Measurements from ENCODE around the gene BIVM. TPM values are rescaled to one million over a fixed set of nuclear protein-coding genes. Genes with fewer than 3 reads are reported as not detected.
"Not testable (repeated sequence)": the region's sequence is repeated elsewhere in the genome, so short reads cannot be mapped to it uniquely, and the experiment has no call there.

The BIVM gene
- total and polyA plus RNA-seq, 2 experiments from 2014 or later, result 3.2 to 4.2 TPM

DNA sequence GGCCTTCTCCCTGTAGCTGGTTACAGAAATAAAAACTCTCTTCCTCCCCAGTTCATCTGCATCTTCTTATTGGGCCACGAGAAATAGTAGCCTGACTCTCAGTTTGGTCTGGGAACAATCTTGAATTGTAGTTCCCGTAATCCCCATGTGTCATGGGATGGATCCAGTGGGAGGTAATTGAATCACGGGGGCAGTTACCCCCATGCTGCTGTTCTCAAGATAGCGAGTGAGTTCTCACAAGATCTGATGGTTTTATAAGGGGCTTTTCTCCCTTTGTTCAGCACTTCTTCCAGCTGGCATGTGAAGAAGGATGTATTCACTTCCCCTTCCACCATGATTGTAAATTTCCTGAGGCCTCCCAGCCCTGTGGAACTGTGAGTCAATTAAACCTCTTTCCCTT, 18.3 kb upstream of the BIVM start:
- H3K4me2 ChIP-seq; H3K4me3 Mint-ChIP-seq; H3K27ac ChIP-seq (ENCODE audit: low read depth); H3K79me2 ChIP-seq (replicated peaks; ENCODE audit: insufficient read depth); ATAC-seq; H3K27ac Mint-ChIP-seq; H4K20me1 ChIP-seq (replicated peaks; ENCODE audit: insufficient read depth); H3K36me3 ChIP-seq (ENCODE audit: insufficient read depth); H3K4me1 Mint-ChIP-seq; H3K27me3 Mint-ChIP-seq (ENCODE audit: insufficient read depth, low read depth, poor library complexity); H3K4me1 ChIP-seq (ENCODE audit: insufficient read depth); H3F3A ChIP-seq (replicated peaks; ENCODE audit: low read depth); H3K4me3 ChIP-seq; H3K27me3 ChIP-seq (ENCODE audit: insufficient read depth); DNase-seq (ENCODE audit: low spot score); H2AFZ ChIP-seq; H3K9me2 ChIP-seq (ENCODE audit: insufficient read depth): not testable (repeated sequence)
- peaks cover 21% of the 10 kb centered on the region for H3K9me3 Mint-ChIP-seq
- peaks cover 30% of the 10 kb centered on the region for H3K36me3 Mint-ChIP-seq (ENCODE audit: low read depth)

DNA sequence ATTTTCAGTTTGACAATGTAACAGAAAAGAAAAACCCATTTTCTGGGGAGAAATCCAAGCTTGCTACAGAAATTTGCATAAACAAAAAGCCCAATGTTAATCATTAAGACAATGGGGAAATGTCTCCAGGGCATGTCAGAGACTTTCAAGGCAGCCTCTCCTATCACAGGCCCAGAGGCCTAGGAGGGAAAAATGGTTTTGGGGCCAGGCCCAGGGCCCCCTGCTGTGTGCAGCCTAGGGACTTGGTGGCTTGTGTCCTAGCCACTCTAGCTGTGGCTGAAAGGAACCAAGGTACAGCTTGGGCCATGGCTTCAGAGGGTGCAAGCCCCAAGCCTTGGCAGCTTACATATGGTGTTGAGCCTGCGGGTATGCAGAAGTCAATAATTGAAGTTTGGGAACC, 17.3 kb upstream of the BIVM start:
- Histone ChIP-seq H3K36me3 (ENCODE audit: insufficient read depth) (peaks cover 4% of the 10 kb centered on the region; the same call in 1 of the 2 replicates), H3K4me3 (no peak overlapping the region), H3K4me1 (ENCODE audit: insufficient read depth) (peaks cover 5% of the 10 kb centered on the region; the same call in 1 of the 2 replicates), H3K79me2 (replicated peaks; ENCODE audit: insufficient read depth) (no peaks in the 10 kb centered on the region), H4K20me1 (replicated peaks; ENCODE audit: insufficient read depth) (no peaks in the 10 kb centered on the region), H3K27me3 (ENCODE audit: insufficient read depth) (no peaks in the 10 kb centered on the region), H3F3A (replicated peaks; ENCODE audit: low read depth) (no peaks in the 10 kb centered on the region), H3K27ac (ENCODE audit: low read depth) (no peak overlapping the region), H3K9me2 (ENCODE audit: insufficient read depth) (no peaks in the 10 kb centered on the region), H2AFZ (no peak overlapping the region), H3K4me2 (no peak overlapping the region)
- H3K4me1 Mint-ChIP-seq, result peaks cover 7% of the 10 kb centered on the region; the same call in 2 of the 3 replicates
- DNase-seq (ENCODE audit: low spot score) (no peak), ATAC-seq (no peak)
- H3K9me3 Mint-ChIP-seq, result peaks cover 21% of the 10 kb centered on the region
- no peak overlapping the region for H3K4me3 Mint-ChIP-seq
- no peaks in the 10 kb centered on the region for H3K27me3 Mint-ChIP-seq (ENCODE audit: insufficient read depth, low read depth, poor library complexity)
- H3K27ac Mint-ChIP-seq, result no peak overlapping the region
- TF ChIP-seq, protein P1, sequence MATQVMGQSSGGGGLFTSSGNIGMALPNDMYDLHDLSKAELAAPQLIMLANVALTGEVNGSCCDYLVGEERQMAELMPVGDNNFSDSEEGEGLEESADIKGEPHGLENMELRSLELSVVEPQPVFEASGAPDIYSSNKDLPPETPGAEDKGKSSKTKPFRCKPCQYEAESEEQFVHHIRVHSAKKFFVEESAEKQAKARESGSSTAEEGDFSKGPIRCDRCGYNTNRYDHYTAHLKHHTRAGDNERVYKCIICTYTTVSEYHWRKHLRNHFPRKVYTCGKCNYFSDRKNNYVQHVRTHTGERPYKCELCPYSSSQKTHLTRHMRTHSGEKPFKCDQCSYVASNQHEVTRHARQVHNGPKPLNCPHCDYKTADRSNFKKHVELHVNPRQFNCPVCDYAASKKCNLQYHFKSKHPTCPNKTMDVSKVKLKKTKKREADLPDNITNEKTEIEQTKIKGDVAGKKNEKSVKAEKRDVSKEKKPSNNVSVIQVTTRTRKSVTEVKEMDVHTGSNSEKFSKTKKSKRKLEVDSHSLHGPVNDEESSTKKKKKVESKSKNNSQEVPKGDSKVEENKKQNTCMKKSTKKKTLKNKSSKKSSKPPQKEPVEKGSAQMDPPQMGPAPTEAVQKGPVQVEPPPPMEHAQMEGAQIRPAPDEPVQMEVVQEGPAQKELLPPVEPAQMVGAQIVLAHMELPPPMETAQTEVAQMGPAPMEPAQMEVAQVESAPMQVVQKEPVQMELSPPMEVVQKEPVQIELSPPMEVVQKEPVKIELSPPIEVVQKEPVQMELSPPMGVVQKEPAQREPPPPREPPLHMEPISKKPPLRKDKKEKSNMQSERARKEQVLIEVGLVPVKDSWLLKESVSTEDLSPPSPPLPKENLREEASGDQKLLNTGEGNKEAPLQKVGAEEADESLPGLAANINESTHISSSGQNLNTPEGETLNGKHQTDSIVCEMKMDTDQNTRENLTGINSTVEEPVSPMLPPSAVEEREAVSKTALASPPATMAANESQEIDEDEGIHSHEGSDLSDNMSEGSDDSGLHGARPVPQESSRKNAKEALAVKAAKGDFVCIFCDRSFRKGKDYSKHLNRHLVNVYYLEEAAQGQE (IDR thresholded peaks at IDR 0.05; ENCODE audit: unreplicated experiment), result no peak
- TF ChIP-seq NANOG (IDR thresholded peaks at IDR 0.05; ENCODE audit: borderline replicate concordance) (no peak), JUNB (IDR thresholded peaks at IDR 0.05; ENCODE audit: unreplicated experiment) (no peak)
- TF ChIP-seq, protein P2, sequence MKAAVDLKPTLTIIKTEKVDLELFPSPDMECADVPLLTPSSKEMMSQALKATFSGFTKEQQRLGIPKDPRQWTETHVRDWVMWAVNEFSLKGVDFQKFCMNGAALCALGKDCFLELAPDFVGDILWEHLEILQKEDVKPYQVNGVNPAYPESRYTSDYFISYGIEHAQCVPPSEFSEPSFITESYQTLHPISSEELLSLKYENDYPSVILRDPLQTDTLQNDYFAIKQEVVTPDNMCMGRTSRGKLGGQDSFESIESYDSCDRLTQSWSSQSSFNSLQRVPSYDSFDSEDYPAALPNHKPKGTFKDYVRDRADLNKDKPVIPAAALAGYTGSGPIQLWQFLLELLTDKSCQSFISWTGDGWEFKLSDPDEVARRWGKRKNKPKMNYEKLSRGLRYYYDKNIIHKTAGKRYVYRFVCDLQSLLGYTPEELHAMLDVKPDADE (IDR thresholded peaks at IDR 0.05), result no peak
- TF ChIP-seq, protein P3, sequence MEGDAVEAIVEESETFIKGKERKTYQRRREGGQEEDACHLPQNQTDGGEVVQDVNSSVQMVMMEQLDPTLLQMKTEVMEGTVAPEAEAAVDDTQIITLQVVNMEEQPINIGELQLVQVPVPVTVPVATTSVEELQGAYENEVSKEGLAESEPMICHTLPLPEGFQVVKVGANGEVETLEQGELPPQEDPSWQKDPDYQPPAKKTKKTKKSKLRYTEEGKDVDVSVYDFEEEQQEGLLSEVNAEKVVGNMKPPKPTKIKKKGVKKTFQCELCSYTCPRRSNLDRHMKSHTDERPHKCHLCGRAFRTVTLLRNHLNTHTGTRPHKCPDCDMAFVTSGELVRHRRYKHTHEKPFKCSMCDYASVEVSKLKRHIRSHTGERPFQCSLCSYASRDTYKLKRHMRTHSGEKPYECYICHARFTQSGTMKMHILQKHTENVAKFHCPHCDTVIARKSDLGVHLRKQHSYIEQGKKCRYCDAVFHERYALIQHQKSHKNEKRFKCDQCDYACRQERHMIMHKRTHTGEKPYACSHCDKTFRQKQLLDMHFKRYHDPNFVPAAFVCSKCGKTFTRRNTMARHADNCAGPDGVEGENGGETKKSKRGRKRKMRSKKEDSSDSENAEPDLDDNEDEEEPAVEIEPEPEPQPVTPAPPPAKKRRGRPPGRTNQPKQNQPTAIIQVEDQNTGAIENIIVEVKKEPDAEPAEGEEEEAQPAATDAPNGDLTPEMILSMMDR (conservative IDR thresholded peaks at IDR 0.05; ENCODE audit: low read depth in 2 of 2), result no peak
- H3K36me3 Mint-ChIP-seq (ENCODE audit: low read depth), result peaks cover 33% of the 10 kb centered on the region
